Progenitor cell of endocrine pancreas (in vitro differentiated cells): ENCODE data around the gene DIP2C. TPM values are rescaled to one million over a fixed set of nuclear protein-coding genes. Genes with fewer than 3 reads are reported as not detected.

ENCODE experiments used
- DNase-seq: peaks from one replicate; pipeline ENCODE4 v3.0.0; 2021; ENCODE audit warnings: low spot score; ENCODE audit not compliant: unreplicated experiment
- H3K27ac Mint-ChIP-seq: 2 replicates; pipeline ENCODE4 v1.8.0; 2021; ENCODE audit warnings: mild to moderate bottlenecking, moderate library complexity, mixed read lengths
- H3K27me3 Mint-ChIP-seq: 2 replicates; pipeline ENCODE4 v1.8.0; 2021; ENCODE audit warnings: mixed read lengths
- H3K36me3 Mint-ChIP-seq: 2 replicates; pipeline ENCODE4 v1.8.0; 2022; ENCODE audit warnings: mixed read lengths; ENCODE audit not compliant: insufficient read depth
- H3K4me1 Mint-ChIP-seq: 2 replicates; pipeline ENCODE4 v1.8.0; 2021; ENCODE audit warnings: low read depth, mixed read lengths
- H3K4me3 Mint-ChIP-seq: 2 replicates; pipeline ENCODE4 v1.8.0; 2021; ENCODE audit warnings: low read depth, mild to moderate bottlenecking, moderate library complexity, mixed read lengths
- H3K9me3 Mint-ChIP-seq: 2 replicates; pipeline ENCODE4 v1.8.0; 2021; ENCODE audit warnings: low read depth, mixed read lengths
- total RNA-seq: library from RNA; stranded (reverse); gene quantifications from 2 replicates; pipeline ENCODE4 v1.2.1, GENCODE V29; 2021
- TF ChIP-seq, protein P1 (sequence below): fragments of 200-600 bp; sonication (generic); IDR thresholded peaks from one replicate; pipeline ENCODE4 v1.5.0; 2021; ENCODE audit warnings: antibody characterized with exemption, mild to moderate bottlenecking; ENCODE audit not compliant: unreplicated experiment

DIP2C gene
- total RNA-seq, 1 donor from 2014 or later: 27.2 TPM

DNA sequence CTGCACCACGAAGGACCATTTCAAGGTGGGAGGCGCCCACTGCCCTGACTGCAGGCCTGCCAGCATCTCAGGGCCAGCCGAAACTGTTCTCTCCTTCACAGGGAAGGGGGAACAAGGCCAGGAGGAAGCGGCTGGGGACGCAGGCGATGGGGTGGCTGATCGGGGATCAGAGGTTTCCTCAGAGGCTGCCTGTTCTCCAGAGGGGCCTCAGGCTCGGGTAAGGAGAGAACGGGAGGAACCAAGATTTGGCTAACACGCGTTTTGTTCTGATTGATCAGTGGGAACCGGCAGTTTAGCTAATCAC lies 87.9 kb downstream of the DIP2C start:
- H3K36me3 Mint-ChIP-seq: no peaks in the 10 kb centered on the region
- H3K27me3 Mint-ChIP-seq: no peaks in the 10 kb centered on the region
- no peak overlapping the region for H3K27ac Mint-ChIP-seq
- H3K4me1 Mint-ChIP-seq: peaks cover 32% of the 10 kb centered on the region
- H3K9me3 Mint-ChIP-seq: no peaks in the 10 kb centered on the region
- H3K4me3 Mint-ChIP-seq: no peak overlapping the region
- TF ChIP-seq, protein P1, sequence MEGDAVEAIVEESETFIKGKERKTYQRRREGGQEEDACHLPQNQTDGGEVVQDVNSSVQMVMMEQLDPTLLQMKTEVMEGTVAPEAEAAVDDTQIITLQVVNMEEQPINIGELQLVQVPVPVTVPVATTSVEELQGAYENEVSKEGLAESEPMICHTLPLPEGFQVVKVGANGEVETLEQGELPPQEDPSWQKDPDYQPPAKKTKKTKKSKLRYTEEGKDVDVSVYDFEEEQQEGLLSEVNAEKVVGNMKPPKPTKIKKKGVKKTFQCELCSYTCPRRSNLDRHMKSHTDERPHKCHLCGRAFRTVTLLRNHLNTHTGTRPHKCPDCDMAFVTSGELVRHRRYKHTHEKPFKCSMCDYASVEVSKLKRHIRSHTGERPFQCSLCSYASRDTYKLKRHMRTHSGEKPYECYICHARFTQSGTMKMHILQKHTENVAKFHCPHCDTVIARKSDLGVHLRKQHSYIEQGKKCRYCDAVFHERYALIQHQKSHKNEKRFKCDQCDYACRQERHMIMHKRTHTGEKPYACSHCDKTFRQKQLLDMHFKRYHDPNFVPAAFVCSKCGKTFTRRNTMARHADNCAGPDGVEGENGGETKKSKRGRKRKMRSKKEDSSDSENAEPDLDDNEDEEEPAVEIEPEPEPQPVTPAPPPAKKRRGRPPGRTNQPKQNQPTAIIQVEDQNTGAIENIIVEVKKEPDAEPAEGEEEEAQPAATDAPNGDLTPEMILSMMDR: no peak
- DNase-seq: no peak

DNA sequence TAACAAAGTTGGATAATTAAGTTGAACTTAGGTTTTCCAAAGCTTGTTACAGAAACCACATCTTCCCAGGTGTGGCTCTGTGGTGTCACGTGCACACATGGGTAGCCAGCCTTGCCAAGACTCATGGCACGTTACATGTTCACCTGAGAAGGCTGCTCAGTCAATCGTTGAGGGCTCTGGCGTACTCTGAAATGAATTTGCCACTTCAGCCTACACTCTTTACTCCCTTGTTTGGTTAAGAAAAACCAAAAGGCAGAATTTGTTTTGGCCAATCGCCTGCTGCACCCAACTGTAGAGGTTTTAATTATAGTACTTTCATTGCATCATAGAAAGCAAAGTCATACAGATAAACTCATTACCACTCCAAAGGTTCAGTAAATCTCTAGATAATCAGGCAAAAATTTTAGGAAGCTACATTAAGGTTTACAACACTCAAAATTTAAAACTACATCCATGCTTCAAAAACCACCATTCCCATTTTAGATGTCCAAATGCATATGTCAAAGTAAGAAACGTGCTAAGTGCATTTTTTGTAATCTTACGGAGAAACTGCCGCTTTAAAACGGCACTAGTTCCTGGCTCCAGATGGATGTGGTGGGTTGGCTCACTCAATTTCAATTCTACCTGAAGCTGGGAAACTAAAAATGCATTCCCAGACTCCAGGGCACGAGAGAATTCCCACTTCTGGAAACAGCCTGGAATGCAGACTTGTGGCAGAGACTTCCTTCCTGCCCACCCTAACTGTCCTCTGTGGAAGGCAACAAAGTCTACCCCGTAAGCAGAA lies 88.4 kb downstream of the DIP2C start:
- Mint-ChIP-seq H3K27ac (no peak overlapping the region), H3K4me1 (peaks cover 30% of the 10 kb centered on the region), H3K9me3 (no peaks in the 10 kb centered on the region), H3K4me3 (no peak overlapping the region), H3K36me3 (no peaks in the 10 kb centered on the region), H3K27me3 (no peaks in the 10 kb centered on the region)
- DNase-seq: no peak
- TF ChIP-seq, protein P1: no peak

DNA sequence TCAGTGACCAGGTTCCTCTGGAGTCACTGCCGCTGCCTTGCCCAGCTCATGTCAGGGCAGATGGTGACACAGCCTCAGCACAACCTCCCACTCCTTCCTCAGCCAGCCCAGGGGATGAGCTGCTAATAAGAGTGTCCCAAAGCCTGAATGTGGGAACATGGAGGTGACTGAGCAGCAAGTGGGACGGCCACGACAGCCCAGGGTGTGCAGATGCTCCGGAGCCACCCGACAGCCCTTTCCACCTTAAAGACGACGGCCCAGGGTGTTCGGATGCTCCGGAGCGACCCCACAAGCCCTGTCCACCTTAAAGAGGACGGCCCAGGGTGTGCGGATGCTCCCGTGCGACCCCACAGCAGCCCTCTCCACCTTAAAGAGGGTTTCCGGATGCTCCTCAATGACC lies 89.2 kb downstream of the DIP2C start:
- no peak overlapping the region for H3K27ac Mint-ChIP-seq
- DNase-seq: no peak
- no peak overlapping the region for H3K4me3 Mint-ChIP-seq
- H3K4me1 Mint-ChIP-seq: peaks cover 25% of the 10 kb centered on the region
- no peaks in the 10 kb centered on the region for H3K27me3 Mint-ChIP-seq
- TF ChIP-seq, protein P1: no peak
- no peaks in the 10 kb centered on the region for H3K36me3 Mint-ChIP-seq
- no peaks in the 10 kb centered on the region for H3K9me3 Mint-ChIP-seq

DNA sequence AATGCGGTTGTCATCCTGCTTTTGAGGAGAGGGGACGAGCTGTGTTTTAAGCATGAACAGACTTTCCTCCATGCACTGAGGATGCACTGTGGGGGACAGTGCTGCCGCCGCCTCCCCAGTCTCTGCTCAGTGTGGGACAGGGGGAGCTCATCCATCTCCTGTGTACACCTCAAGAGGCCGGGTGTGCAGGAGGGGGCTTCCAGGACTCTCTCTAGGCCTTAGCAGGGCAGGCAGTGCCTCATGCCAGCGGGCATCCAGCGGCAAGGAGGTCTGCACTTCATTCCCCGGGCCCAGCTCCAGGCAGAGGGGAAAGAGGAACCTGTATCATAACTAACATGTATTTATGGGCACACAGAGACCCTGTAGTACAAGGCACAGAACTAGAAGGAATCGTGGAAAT lies 89.7 kb downstream of the DIP2C start:
- Mint-ChIP-seq H3K4me1 (peaks cover 24% of the 10 kb centered on the region), H3K27ac (no peak overlapping the region), H3K36me3 (no peaks in the 10 kb centered on the region), H3K9me3 (no peaks in the 10 kb centered on the region), H3K4me3 (no peak overlapping the region), H3K27me3 (no peaks in the 10 kb centered on the region)
- DNase-seq: no peak
- TF ChIP-seq, protein P1: no peak

DNA sequence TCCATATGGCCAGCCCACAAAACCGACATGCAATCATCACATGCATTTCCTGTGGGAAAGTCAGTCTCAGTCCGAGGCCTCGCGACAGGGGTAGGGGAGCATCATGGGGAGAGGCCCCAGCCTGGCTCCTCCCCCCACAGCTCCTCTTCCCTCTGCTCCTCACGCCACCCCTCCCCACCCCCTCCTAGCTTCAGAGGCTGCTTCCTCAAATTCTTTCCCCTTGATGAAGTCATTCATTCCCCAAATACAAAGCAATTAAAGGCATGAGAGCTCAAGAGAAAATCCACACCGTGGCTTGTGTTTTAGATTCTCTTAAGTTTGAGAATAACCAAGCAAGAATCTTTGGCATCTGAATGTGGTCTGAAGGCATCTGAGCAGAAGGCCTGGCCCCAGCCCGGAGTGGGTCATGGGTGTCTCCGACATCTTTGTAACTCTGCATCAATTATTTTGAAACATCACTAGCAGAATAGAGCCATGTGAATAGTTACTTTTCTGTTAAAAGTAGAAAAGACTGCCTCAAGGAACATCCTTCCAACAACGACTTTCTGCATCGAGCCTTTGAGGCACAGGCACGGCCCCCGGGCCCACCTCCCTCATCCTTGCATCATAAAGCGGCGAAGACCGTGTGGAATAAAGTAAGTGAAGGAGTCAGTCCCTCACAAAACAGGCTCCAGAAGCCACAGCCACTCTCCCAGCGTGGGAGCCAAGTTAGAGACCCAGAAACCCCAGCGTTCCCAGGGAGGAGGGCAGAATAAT lies 90.9 kb downstream of the DIP2C start:
- Mint-ChIP-seq H3K9me3 (no peaks in the 10 kb centered on the region), H3K4me1 (peaks cover 19% of the 10 kb centered on the region), H3K27me3 (no peaks in the 10 kb centered on the region), H3K4me3 (no peak overlapping the region), H3K27ac (no peak overlapping the region), H3K36me3 (no peaks in the 10 kb centered on the region)
- TF ChIP-seq, protein P1: no peak
- DNase-seq: no peak
